Tibial artery (tissue), 4 donors: ENCODE results near the gene CSNK1A1.
A peak's percentile ranks its signal among the peaks of the same experiment; 100 is the strongest.
"Not testable (repeated sequence)": the region's sequence is repeated elsewhere in the genome, so short reads cannot be mapped to it uniquely, and the experiment has no call there.

ENCODE experiments used
- DNase-seq, 2 donors: peaks; one replicate each; pipeline ENCODE4 v3.0.0-alpha.2; 2019
- H3K27ac ChIP-seq, 2 donors: fragments of 200-600 bp; sonication (generic) in 1 of 2; 1 replicate in 1 of 2; 2 replicates in 1 of 2; pipeline ENCODE4 v1.5.1; 2018 to 2019; ENCODE audit warnings: mild to moderate bottlenecking in 1 of 2
- H3K27me3 ChIP-seq, 2 donors: fragments of 200-600 bp; sonication (generic) in 1 of 2; one replicate each; pipeline versions ENCODE4 v1.5.1 to v1.6.0; 2016 to 2019
- H3K36me3 ChIP-seq, 3 donors: fragments of 200-600 bp; sonication (generic) in 2 of 3; one replicate each; pipeline ENCODE4 v1.5.1; 2016 to 2019; ENCODE audit warnings: mild to moderate bottlenecking in 2 of 3
- H3K4me1 ChIP-seq, 4 donors: fragments of 200-600 bp; sonication (generic) in 2 of 4; 1 replicate in 3 of 4; 2 replicates in 1 of 4; pipeline ENCODE4 v1.5.1; 2016 to 2019
- H3K4me3 ChIP-seq, 2 donors: fragments of 200-600 bp; sonication (generic) in 1 of 2; 1 replicate in 1 of 2; 2 replicates in 1 of 2; pipeline ENCODE4 v1.5.1; 2018 to 2019; ENCODE audit warnings: mild to moderate bottlenecking in 2 of 2
- H3K9me3 ChIP-seq, 3 donors: fragments of 200-600 bp; sonication (generic) in 1 of 3; one replicate each; pipeline ENCODE4 v1.5.1; 2016 to 2019
- intact Hi-C: fragments of 100-400 bp; cut with DNase I; formaldehyde crosslinking; loops from one replicate; pipeline ENCODE4 v1.15.0; 2023; ENCODE audit warnings: low total_unique reads
- TF ChIP-seq, protein P1 (sequence below), 2 experiments: fragments of 200-600 bp in 1 of 2; fragments of 450-650 bp in 1 of 2; IDR thresholded peaks; one replicate each; pipeline ENCODE4 v1.5.1; 2017 to 2019; ENCODE audit warnings: antibody characterized with exemption in 2 of 2, mild to moderate bottlenecking in 1 of 2, moderate library complexity in 1 of 2

CSNK1A1 gene

DNA sequence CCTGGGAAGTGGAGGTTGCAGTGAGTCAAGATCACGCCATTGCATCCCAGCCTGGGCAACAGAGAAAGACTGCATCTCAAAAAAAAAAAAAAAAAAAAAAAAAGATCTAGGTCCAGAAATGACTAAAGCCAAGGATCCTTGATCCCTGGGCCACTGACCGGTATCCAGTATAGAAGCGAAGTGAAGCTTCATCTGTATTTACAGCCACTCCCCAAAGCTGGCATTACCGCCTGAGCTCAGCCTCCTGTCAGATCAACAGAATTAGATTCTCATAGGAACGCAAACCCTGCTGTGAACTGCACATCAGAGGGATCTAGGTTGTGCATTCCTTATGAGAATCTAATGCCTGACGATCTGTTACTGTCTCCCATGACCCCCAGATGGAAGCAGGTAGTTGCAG is 9.3 kb downstream of the CSNK1A1 start:
- TF ChIP-seq, protein P1, sequence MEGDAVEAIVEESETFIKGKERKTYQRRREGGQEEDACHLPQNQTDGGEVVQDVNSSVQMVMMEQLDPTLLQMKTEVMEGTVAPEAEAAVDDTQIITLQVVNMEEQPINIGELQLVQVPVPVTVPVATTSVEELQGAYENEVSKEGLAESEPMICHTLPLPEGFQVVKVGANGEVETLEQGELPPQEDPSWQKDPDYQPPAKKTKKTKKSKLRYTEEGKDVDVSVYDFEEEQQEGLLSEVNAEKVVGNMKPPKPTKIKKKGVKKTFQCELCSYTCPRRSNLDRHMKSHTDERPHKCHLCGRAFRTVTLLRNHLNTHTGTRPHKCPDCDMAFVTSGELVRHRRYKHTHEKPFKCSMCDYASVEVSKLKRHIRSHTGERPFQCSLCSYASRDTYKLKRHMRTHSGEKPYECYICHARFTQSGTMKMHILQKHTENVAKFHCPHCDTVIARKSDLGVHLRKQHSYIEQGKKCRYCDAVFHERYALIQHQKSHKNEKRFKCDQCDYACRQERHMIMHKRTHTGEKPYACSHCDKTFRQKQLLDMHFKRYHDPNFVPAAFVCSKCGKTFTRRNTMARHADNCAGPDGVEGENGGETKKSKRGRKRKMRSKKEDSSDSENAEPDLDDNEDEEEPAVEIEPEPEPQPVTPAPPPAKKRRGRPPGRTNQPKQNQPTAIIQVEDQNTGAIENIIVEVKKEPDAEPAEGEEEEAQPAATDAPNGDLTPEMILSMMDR (IDR thresholded peaks at IDR 0.05): no peak

GRCh38 chr5:149540089-149540488 is 11.2 kb downstream of the CSNK1A1 start:
- no peak for DNase-seq
- H3K36me3 ChIP-seq: peaks cover 2 to 23% (median 9%) of the 10 kb centered on the region in 3 donors
- H3K9me3 ChIP-seq: no peaks in the 10 kb centered on the region
- peaks cover 0 to 88% (median 43%) of the 10 kb centered on the region in 4 donors for H3K4me1 ChIP-seq
- no peaks in the 10 kb centered on the region for H3K27me3 ChIP-seq
- TF ChIP-seq, protein P1 (IDR thresholded peaks at IDR 0.05): no peak
- intact Hi-C loops: no loop called here
- H3K4me3 ChIP-seq: no peak overlapping the region
- peak overlapping the region in 1 of 2 donors; percentile 5 for H3K27ac ChIP-seq

More for the DNA sequence above, 9.3 kb downstream of the CSNK1A1 start:
- intact Hi-C loops: no loop called here
- Histone ChIP-seq H3K27me3 (no peaks in the 10 kb centered on the region), H3K4me1 (peaks cover 0 to 88% (median 47%) of the 10 kb centered on the region in 4 donors), H3K36me3 (peaks cover 15 to 29% (median 22%) of the 10 kb centered on the region in 3 donors), H3K4me3 (no peak overlapping the region), H3K9me3 (no peaks in the 10 kb centered on the region), H3K27ac (no peak overlapping the region)
- no peak for DNase-seq

- Histone ChIP-seq H3K27me3 (no peaks in the 10 kb centered on the region), H3K9me3 (no peaks in the 10 kb centered on the region), H3K4me1 (peaks cover 0 to 88% (median 36%) of the 10 kb centered on the region in 4 donors), H3K27ac (no peak overlapping the region), H3K4me3 (no peak overlapping the region), H3K36me3 (peaks cover 0 to 18% (median 6%) of the 10 kb centered on the region in 3 donors)
- intact Hi-C loops: no loop called here
- TF ChIP-seq, protein P1 (IDR thresholded peaks at IDR 0.05): no peak
- DNase-seq: no peak
These were observed 13.8 kb downstream of the CSNK1A1 start for GRCh38 chr5:149537374-149537975.

GRCh38 chr5:149535787-149536186 is 15.5 kb downstream of the CSNK1A1 start:
- H3K27me3 ChIP-seq, H3K27ac ChIP-seq, H3K4me3 ChIP-seq, intact Hi-C loops, H3K9me3 ChIP-seq, DNase-seq: not testable (repeated sequence)
- H3K4me1 ChIP-seq: peaks cover 0 to 88% (median 32%) of the 10 kb centered on the region in 4 donors
- H3K36me3 ChIP-seq: peaks cover 0 to 18% (median 6%) of the 10 kb centered on the region in 3 donors

GRCh38 chr5:149532413-149532812 is 18.8 kb downstream of the CSNK1A1 start:
- H3K36me3 ChIP-seq: peaks cover 0 to 8% (median 0%) of the 10 kb centered on the region in 3 donors
- no peaks in the 10 kb centered on the region for H3K9me3 ChIP-seq
- TF ChIP-seq, protein P1 (IDR thresholded peaks at IDR 0.05): no peak
- intact Hi-C loops: no loop called here
- H3K4me1 ChIP-seq: peaks cover 0 to 99% (median 35%) of the 10 kb centered on the region in 4 donors
- no peaks in the 10 kb centered on the region for H3K27me3 ChIP-seq
- H3K4me3 ChIP-seq: no peak overlapping the region
- no peak for DNase-seq
- H3K27ac ChIP-seq: no peak overlapping the region

GRCh38 chr5:149529463-149529862 is 21.8 kb downstream of the CSNK1A1 start:
- H3K27me3 ChIP-seq: no peaks in the 10 kb centered on the region
- no peaks in the 10 kb centered on the region for H3K9me3 ChIP-seq
- H3K4me1 ChIP-seq: peaks cover 0 to 99% (median 44%) of the 10 kb centered on the region in 4 donors
- no peak overlapping the region for H3K27ac ChIP-seq
- intact Hi-C loops: no loop called here
- H3K36me3 ChIP-seq: no peaks in the 10 kb centered on the region
- no peak for DNase-seq
- H3K4me3 ChIP-seq: no peak overlapping the region
- TF ChIP-seq, protein P1 (IDR thresholded peaks at IDR 0.05): no peak
